HFF-Myc (cell line): Measurements from ENCODE around the gene CHMP5.

Experiments
- DNase-seq: peaks from one replicate; pipeline ENCODE4 v3.0.0-alpha.2; 2011; ENCODE audit warnings: low read depth; ENCODE audit errors: extremely low read depth
- H3K4me3 ChIP-seq: replicated peaks from 2 replicates; pipeline ENCODE4 v1.5.1; 2011; ENCODE audit warnings: low read depth, mild to moderate bottlenecking, control low read depth, low read length
- TF ChIP-seq, protein P1 (sequence below): IDR thresholded peaks from 2 replicates; pipeline ENCODE4 v1.5.1; 2012; ENCODE audit warnings: mild to moderate bottlenecking, low read depth, low read length, control low read depth; ENCODE audit errors: missing control alignments

The CHMP5 gene

GRCh38 chr9:33242609-33243134 is 22.2 kb upstream of the CHMP5 start:
- no peak overlapping the region for H3K4me3 ChIP-seq
- no peak for DNase-seq
- TF ChIP-seq, protein P1, sequence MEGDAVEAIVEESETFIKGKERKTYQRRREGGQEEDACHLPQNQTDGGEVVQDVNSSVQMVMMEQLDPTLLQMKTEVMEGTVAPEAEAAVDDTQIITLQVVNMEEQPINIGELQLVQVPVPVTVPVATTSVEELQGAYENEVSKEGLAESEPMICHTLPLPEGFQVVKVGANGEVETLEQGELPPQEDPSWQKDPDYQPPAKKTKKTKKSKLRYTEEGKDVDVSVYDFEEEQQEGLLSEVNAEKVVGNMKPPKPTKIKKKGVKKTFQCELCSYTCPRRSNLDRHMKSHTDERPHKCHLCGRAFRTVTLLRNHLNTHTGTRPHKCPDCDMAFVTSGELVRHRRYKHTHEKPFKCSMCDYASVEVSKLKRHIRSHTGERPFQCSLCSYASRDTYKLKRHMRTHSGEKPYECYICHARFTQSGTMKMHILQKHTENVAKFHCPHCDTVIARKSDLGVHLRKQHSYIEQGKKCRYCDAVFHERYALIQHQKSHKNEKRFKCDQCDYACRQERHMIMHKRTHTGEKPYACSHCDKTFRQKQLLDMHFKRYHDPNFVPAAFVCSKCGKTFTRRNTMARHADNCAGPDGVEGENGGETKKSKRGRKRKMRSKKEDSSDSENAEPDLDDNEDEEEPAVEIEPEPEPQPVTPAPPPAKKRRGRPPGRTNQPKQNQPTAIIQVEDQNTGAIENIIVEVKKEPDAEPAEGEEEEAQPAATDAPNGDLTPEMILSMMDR = no peak

DNA sequence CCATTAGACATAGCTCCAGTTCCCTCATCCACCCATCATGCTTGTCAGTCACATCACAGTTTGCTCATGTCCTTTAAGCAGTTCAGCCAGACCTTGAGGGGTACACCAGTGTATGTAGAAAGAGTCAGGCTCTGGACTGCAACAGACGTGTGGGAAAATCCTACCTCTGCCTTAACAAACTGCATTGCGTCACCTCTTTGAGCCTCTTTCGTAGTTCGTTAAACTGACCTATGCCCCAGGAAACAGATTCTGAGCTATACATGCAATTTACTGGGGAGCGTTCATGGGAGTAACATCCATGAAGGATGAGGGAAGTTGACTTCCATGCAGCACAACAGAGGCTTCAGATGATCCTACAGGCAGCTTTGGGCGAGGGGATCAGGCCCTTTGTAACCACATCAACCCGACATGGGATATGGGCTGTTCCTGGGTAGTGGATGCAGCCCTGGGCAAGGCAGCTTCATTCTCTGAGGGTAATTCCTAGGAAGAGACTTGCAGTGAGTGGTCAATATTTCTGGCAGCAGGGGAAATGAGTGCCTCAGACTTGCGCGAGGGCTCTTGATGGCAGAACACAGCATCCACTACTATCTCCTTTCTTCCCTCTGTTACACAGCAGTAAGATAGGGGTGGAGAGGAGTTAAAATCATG is 20.6 kb upstream of the CHMP5 start:
- DNase-seq = no peak
- TF ChIP-seq, protein P1 = no peak

GRCh38 chr9:33245341-33245740 is 19.5 kb upstream of the CHMP5 start:
- DNase-seq = no peak
- no peak overlapping the region for H3K4me3 ChIP-seq
- TF ChIP-seq, protein P1 = no peak

More for the DNA sequence above, 20.6 kb upstream of the CHMP5 start:
- no peak overlapping the region for H3K4me3 ChIP-seq

GRCh38 chr9:33246269-33246860 is 18.5 kb upstream of the CHMP5 start:
- TF ChIP-seq, protein P1 = no peak
- no peak overlapping the region for H3K4me3 ChIP-seq
- no peak for DNase-seq

DNA sequence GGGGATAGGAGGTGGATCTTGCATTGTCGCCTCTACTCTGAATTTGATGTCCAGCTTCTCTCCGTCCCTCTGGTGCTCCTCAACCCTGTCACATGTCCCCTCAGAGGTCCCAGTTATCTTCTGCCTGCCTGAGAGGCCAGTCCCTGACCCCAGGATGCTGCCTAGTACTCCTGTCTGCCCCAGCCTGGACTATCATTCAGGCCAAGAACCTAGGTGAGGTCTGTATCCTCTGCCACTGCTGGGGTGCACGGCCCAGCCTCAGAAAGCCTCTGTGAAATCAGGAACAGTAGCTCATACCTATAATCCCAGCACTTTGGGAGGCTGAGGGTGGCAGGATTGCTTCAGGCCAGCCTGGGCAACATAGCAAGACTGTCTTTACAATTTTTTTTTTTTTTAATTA is 16.2 kb upstream of the CHMP5 start:
- DNase-seq = no peak
- TF ChIP-seq, protein P1 = no peak
- no peak overlapping the region for H3K4me3 ChIP-seq

DNA sequence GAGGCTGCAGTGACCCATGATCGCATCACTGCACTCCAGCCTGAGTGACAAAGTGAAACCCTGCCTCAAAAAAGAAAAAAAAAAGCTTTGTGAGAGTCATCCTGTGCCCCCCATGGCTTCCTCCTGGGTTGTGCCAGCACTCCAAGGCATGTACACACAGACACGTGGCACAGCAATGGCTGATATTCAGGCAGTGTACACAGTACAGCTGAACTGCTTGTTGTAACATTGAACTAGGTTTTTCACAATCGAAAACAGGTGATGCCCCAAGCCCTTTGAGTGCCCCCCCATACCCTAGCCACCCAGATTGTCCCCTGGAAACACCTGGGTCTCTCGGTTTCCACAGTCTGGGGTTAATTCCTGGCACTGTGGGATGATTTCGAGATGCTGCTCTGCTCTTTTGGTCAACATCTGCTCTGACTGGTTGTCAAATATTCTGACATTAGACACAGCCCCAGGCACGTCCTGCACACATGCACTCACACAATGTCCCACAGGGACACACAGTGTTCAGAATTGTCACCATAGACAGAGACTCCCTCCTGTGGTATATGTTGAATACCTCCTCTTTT is 15.7 kb upstream of the CHMP5 start:
- no peak overlapping the region for H3K4me3 ChIP-seq
- TF ChIP-seq, protein P1 = no peak
- no peak for DNase-seq
